Psoas muscle (tissue), 8 donors: ENCODE measurements around the gene PGBD2. TPM values are rescaled to one million over a fixed set of nuclear protein-coding genes. Genes with fewer than 3 reads are reported as not detected.
A peak's percentile ranks its signal among the peaks of the same experiment; 100 is the strongest.
"Not testable (repeated sequence)": the region's sequence is repeated elsewhere in the genome, so short reads cannot be mapped to it uniquely, and the experiment has no call there.

Source experiments
- ATAC-seq, 4 donors: fragments of 200-7000 bp; cut with Tn5 transposase; one replicate each; pipeline ENCODE4 v1.9.1; 2020; ENCODE audit warnings: moderate library complexity in 3 of 4, mild to moderate bottlenecking in 2 of 4
- DNase-seq, 2 donors: peaks; one replicate each; pipeline ENCODE4 v3.0.0-alpha.2; 2020
- H3K27ac ChIP-seq: fragments of 200-600 bp; one replicate; pipeline ENCODE4 v1.8.0; 2022
- H3K27me3 ChIP-seq, 3 donors: fragments of 200-600 bp in 1 of 3; one replicate each; pipeline versions ENCODE4 v1.6.1 to v1.8.0; 2013 to 2022; ENCODE audit warnings: low read length in 2 of 3, mild to moderate bottlenecking in 2 of 3, moderate library complexity in 1 of 3; ENCODE audit not compliant: insufficient read depth in 3 of 3
- H3K36me3 ChIP-seq, 2 donors: fragments of 200-600 bp in 1 of 2; one replicate each; pipeline versions ENCODE4 v1.6.1 to v1.8.0; 2013 to 2022; ENCODE audit warnings: low read depth in 1 of 2, mild to moderate bottlenecking in 1 of 2, moderate library complexity in 1 of 2; ENCODE audit not compliant: insufficient read depth in 1 of 2
- H3K4me1 ChIP-seq: fragments of 200-600 bp; one replicate; pipeline ENCODE4 v1.8.0; 2022
- H3K4me3 ChIP-seq: fragments of 200-600 bp; one replicate; pipeline ENCODE4 v1.8.0; 2022; ENCODE audit warnings: mild to moderate bottlenecking
- H3K9me3 ChIP-seq: fragments of 200-600 bp; one replicate; pipeline ENCODE4 v1.8.0; 2022
- WGBS, 3 donors: extraction: QIAGEN DNeasy Blood & Tissue Kit; methylation state at CpG; one replicate each; pipeline versions ENCODE4 v1.1.6 to v1.1.7; 2013; 5-methylcytosine and 5-hydroxymethylcytosine counted together
- intact Hi-C, 2 donors: fragments of 100-400 bp; cut with DNase I; formaldehyde crosslinking; loops; one replicate each; pipeline versions ENCODE4 v1.11.0 to v1.14.2; 2022
- polyA plus RNA-seq, 3 donors: library from polyadenylated mRNA; stranded (reverse); fragments of 200-250 nt; gene quantifications; one replicate each; pipeline ENCODE4 v1.2.3, GENCODE V29; 2013
- total RNA-seq, 4 donors: library from RNA; stranded (reverse); fragmentation: NEBNext Ultra II Directional in 2 of 4; extraction: Animal tissue kit (Norgen Biotek cat#: 25700) in 2 of 4; gene quantifications; one replicate each; pipeline versions ENCODE4 v1.2.1 to v1.2.4, GENCODE V29; 2021 to 2023
- donor health status: healthy with polysubstance abuse.
- donor health status: DM: no; HTN: no; CAD: no; lungs with moderate emphysema.
- donor health status: Bipolar disorder and iron deficiency.
- donor health status: healthy.
- donor health status: DM: yes; HTN: yes; CAD: no.
- donor health status: DM: no; HTN: no; CAD: no.
- donor health status: DM: no; HTN: no; CAD: no.
- donor health status: DM: yes; HTN: yes; CAD: no.

PGBD2 gene
- total and polyA plus RNA-seq, 7 donors, result 1.3 to 3.9 (median 2.0) TPM

GRCh38 chr1:248945000-248945423, 39.0 kb downstream of the PGBD2 start:
- H3K9me3 ChIP-seq, H3K27me3 ChIP-seq, DNase-seq, H3K36me3 ChIP-seq, H3K4me1 ChIP-seq, H3K4me3 ChIP-seq, intact Hi-C loops, H3K27ac ChIP-seq: not testable (repeated sequence)
- WGBS, 3 donors, result 75 to 78% methylated on average over 19 to 24 of the region's 33 CpGs; no CpG with 5 or more reads in 1 of the 3 donors
- ATAC-seq, result peak in 1 of 4 donors; percentile 10

DNA sequence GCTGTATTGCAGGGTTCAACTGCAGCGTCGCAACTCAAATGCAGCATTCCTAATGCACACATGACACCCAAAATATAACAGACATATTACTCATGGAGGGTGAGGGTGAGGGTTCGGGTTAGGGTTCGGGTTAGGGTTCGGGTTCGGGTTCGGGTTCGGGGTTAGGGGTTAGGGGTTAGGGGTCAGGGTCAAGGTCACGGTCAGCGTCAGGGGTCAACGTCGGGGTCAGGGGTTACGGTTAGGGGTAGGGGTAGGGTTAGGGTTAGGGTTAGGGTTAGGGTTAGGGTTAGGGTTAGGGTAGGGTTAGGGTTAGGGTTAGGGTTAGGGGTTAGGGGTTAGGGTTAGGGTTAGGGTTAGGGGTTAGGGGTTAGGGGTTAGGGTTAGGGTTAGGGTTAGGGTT, 39.4 kb downstream of the PGBD2 start:
- ATAC-seq, result peak; percentile 57 to 80 (median 70)
- H3K4me3 ChIP-seq, H3K27me3 ChIP-seq, H3K9me3 ChIP-seq, H3K36me3 ChIP-seq, H3K27ac ChIP-seq, H3K4me1 ChIP-seq, intact Hi-C loops: not testable (repeated sequence)
- 68 to 83% (median 75%) methylated on average over 7 to 12 of the region's 13 CpGs for WGBS, 3 donors
- peak in 1 of 2 donors; percentile 67 for DNase-seq

DNA sequence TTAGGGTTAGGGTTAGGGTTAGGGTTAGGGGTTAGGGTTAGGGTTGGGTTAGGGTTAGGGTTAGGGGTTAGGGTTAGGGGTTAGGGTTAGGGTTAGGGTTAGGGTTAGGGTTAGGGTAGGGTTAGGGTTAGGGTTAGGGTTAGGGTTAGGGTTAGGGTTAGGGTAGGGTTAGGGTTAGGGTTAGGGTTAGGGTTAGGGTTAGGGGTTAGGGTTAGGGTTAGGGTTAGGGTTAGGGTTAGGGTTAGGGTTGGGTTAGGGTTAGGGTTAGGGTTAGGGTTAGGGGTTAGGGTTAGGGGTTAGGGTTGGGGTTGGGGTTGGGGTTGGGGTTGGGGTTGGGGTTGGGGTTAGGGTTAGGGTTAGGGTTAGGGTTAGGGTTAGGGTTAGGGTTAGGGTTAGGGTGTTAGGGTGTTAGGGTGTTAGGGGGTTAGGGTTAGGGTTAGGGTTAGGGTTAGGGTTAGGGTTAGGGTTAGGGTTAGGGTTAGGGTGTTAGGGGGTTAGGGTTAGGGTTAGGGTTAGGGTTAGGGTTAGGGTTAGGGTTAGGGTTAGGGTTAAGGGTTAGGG, 39.9 kb downstream of the PGBD2 start:
- peak in 3 of 4 donors; percentile 42 to 65 (median 61) for ATAC-seq
- H3K36me3 ChIP-seq, H3K9me3 ChIP-seq, DNase-seq, intact Hi-C loops, H3K27me3 ChIP-seq, H3K4me1 ChIP-seq, H3K27ac ChIP-seq, H3K4me3 ChIP-seq: not testable (repeated sequence)

Other genes starting within 250 kb of the PGBD2 start
- gene OR14I1, start 203.5 kb upstream of the PGBD2 start, total RNA-seq, result not detected
- not detected for gene OR14I1, start 203.5 kb upstream of the PGBD2 start, polyA plus RNA-seq
- not detected for gene LYPD8, start 150.5 kb upstream of the PGBD2 start, total RNA-seq
- gene LYPD8, start 150.5 kb upstream of the PGBD2 start, polyA plus RNA-seq, result not detected
- gene SH3BP5L, start 80.3 kb upstream of the PGBD2 start, total RNA-seq, result 10 to 100 TPM; 18.6 to 27.9 (median 24.8) TPM
- 10 to 100 TPM; 21.1 to 52.7 (median 42.0) TPM for gene SH3BP5L, start 80.3 kb upstream of the PGBD2 start, polyA plus RNA-seq
- gene ZNF672, start 68.0 kb upstream of the PGBD2 start, total RNA-seq, result 10 to 100 TPM; 46.2 to 57.0 (median 48.8) TPM
- gene ZNF672, start 68.0 kb upstream of the PGBD2 start, polyA plus RNA-seq, result 10 to 100 TPM; 25.3 to 51.9 (median 39.5) TPM
- 10 to 100 TPM; 13.4 to 22.9 (median 16.0) TPM for gene ZNF692, start 47.1 kb upstream of the PGBD2 start, total RNA-seq
- 10 to 100 TPM; 19.6 to 30.8 (median 19.9) TPM for gene ZNF692, start 47.1 kb upstream of the PGBD2 start, polyA plus RNA-seq